ENCODE measurements around the gene ZPR1.

GRCh38 chr11:116825854-116826750 lies 38.3 kb upstream of the ZPR1 start:
- TF ChIP-seq RFX5 (IDR thresholded peaks at IDR 0.05; ENCODE audit: low read depth, low read length) = no peak
- no peak for TF ChIP-seq SMC3 (IDR thresholded peaks at IDR 0.05; ENCODE audit: low read depth, low read length)
- TF ChIP-seq POLR2A (IDR thresholded peaks at IDR 0.05; ENCODE audit: low read depth, low read length) = no peak
- TF ChIP-seq CTCF (conservative IDR thresholded peaks at IDR 0.05; ENCODE audit: low read depth, low read length) = no peak
